Measurements from ENCODE around the gene WDR90.

Gene WDR90

DNA sequence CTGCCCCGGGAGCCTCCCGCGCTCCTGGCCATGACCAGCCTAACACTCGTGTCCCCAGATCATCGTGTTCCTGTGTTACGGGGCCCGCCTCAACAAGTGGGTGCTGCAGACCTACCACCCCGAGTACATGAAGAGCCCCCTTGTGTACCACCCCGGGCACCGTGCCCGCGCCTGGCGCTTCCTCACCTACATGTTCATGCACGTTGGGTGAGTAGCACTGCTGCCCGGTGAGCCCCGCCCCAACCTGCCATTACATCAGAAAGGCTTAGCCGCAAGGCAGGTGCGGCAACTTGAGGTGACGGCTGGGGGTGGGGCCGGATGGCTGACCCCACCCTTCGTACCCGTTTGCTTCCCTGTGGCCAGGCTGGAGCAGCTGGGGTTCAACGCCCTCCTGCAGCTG, 27.7 kb downstream of the WDR90 start:
- TF ChIP-seq, protein P1, sequence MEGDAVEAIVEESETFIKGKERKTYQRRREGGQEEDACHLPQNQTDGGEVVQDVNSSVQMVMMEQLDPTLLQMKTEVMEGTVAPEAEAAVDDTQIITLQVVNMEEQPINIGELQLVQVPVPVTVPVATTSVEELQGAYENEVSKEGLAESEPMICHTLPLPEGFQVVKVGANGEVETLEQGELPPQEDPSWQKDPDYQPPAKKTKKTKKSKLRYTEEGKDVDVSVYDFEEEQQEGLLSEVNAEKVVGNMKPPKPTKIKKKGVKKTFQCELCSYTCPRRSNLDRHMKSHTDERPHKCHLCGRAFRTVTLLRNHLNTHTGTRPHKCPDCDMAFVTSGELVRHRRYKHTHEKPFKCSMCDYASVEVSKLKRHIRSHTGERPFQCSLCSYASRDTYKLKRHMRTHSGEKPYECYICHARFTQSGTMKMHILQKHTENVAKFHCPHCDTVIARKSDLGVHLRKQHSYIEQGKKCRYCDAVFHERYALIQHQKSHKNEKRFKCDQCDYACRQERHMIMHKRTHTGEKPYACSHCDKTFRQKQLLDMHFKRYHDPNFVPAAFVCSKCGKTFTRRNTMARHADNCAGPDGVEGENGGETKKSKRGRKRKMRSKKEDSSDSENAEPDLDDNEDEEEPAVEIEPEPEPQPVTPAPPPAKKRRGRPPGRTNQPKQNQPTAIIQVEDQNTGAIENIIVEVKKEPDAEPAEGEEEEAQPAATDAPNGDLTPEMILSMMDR (IDR thresholded peaks at IDR 0.05; ENCODE audit: insufficient read depth, low read length, poor library complexity, severe bottlenecking) = no peak
- Histone ChIP-seq H3K4me3 (replicated peaks; ENCODE audit: low read depth, low read length) (no peak overlapping the region), H3K27me3 (replicated peaks; ENCODE audit: control insufficient read depth, insufficient read depth, low read length) (no peaks in the 10 kb centered on the region), H3K36me3 (ENCODE audit: control insufficient read depth, insufficient read depth, low read length) (peaks cover 19% of the 10 kb centered on the region)
- DNase-seq (ENCODE audit: extremely low read depth, insufficient read length) = no peak

DNA sequence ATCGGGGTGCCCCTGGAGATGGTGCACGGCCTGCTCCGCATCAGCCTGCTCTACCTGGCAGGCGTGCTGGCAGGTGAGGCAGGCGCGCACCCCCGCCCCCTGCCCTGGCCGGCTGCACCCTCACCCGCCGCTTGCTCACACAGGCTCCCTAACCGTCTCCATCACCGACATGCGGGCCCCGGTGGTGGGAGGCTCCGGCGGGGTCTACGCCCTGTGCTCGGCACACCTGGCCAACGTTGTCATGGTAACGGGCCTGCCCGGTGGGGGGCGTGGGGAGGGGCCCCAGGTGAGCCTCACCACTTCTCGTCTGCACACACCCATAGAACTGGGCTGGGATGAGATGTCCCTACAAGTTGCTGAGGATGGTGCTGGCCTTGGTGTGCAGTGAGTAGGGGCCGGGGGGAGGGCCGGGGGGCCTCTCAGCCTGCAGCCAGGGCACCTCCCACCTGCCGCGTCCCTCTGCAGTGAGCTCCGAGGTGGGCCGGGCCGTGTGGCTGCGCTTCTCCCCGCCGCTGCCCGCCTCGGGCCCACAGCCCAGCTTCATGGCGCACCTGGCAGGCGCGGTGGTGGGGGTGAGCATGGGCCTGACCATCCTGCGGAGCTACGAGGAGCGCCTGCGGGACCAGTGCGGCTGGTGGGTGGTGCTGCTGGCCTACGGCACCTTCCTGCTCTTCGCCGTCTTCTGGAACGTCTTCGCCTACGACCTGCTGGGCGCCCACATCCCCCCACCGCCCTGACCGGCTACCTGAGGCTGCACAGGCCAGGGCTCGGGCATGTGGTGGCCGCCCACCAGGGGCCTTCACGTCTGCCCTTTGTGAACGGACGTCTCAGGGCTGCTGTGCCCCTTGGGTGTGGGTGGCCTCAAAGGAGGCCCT, 28.4 kb downstream of the WDR90 start:
- no peak overlapping the region for H3K4me3 ChIP-seq (replicated peaks; ENCODE audit: low read depth, low read length)
- DNase-seq (ENCODE audit: extremely low read depth, insufficient read length) = no peak
- no peaks in the 10 kb centered on the region for H3K27me3 ChIP-seq (replicated peaks; ENCODE audit: control insufficient read depth, insufficient read depth, low read length)
- TF ChIP-seq, protein P1 (IDR thresholded peaks at IDR 0.05; ENCODE audit: insufficient read depth, low read length, poor library complexity, severe bottlenecking) = no peak
- H3K36me3 ChIP-seq (ENCODE audit: control insufficient read depth, insufficient read depth, low read length) = peaks cover 21% of the 10 kb centered on the region

DNA sequence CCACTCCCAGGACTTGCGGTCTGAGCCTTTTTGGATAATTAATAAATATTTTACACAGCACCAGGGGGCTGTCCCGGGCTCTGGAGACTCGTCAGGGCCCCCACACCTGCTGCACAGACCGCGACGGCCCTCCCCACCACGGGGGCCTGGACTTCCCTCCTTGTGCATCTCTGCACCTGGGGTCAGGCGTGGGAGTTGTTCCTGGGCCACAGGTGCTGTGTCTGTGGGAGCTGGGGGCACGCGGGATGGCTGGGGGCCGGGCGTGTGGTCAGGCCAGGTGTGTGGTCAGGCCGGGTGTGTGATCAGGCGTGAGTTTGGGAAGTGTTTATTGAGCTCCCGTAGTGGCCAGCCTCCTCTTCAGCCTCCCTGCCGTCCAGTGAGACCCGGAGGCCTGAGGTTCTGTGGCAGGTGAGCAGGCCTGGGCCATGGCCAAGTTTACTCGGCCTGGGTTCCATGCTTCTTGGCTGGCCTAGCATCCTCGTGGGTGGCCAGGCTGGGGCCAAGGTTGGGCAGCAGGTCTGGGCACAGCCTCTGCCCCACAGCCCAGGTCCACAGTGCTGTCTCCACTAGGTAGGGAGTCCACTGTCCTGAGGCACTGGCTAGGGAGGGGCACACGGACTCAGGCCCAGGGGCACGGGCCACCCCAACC, 29.2 kb downstream of the WDR90 start:
- H3K4me3 ChIP-seq (replicated peaks; ENCODE audit: low read depth, low read length) = no peak overlapping the region

DNA sequence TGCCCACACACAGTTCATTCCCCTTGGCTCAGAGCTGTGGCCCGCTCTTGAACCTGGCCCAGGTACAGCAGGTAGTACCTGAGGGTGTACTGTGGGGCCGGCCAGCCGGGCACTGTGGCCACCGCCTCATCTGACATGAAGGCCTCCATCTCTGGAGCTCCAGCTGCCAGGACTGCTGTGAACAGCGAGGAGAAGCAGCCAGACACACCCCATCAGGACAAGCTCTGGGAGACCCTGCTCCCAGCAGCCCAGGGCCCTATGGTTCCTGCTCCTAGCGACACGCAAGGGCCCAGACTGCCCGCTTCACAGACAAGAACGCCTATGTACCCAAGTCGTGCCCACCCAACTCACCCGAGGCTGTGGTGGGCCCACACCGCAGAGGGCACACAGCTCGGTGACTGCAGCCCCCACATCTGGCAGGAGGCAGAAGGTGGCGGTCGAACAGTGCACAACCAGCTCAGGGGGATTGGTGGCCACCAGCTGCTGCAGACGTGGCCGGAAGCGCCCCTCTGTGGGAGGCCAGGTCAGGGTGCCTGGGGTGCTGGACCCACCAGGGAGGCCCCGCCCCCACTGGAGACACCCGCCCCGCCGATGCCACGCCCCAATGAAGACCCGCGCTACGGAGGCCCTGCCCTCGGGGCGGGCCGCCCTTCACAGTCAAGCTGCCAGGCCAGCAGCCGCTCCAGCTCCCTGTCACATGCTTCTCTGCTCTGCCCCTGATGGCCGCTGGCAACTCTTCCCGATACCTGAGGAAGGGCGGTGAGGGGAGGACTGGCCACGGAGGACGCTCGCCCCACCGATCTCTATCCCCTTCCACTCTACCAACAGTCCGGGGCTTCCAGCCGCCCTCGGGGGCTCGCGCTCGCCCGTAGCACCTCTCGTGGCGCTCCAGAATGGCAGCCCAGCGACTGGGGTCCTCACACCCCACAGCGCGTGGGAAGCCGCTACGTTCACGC, 30.0 kb downstream of the WDR90 start:
- Histone ChIP-seq H3K27me3 (replicated peaks; ENCODE audit: control insufficient read depth, insufficient read depth, low read length) (no peaks in the 10 kb centered on the region), H3K4me3 (replicated peaks; ENCODE audit: low read depth, low read length) (peak overlapping the region; percentile 68), H3K36me3 (ENCODE audit: control insufficient read depth, insufficient read depth, low read length) (peaks cover 18% of the 10 kb centered on the region)
- DNase-seq (ENCODE audit: extremely low read depth, insufficient read length) = peak; percentile 67
- TF ChIP-seq, protein P1 (IDR thresholded peaks at IDR 0.05; ENCODE audit: insufficient read depth, low read length, poor library complexity, severe bottlenecking) = no peak

More for the DNA sequence above, 29.2 kb downstream of the WDR90 start:
- Histone ChIP-seq H3K27me3 (replicated peaks; ENCODE audit: control insufficient read depth, insufficient read depth, low read length) (no peaks in the 10 kb centered on the region), H3K36me3 (ENCODE audit: control insufficient read depth, insufficient read depth, low read length) (peaks cover 20% of the 10 kb centered on the region)
- TF ChIP-seq, protein P1 (IDR thresholded peaks at IDR 0.05; ENCODE audit: insufficient read depth, low read length, poor library complexity, severe bottlenecking) = no peak
- DNase-seq (ENCODE audit: extremely low read depth, insufficient read length) = no peak

DNA sequence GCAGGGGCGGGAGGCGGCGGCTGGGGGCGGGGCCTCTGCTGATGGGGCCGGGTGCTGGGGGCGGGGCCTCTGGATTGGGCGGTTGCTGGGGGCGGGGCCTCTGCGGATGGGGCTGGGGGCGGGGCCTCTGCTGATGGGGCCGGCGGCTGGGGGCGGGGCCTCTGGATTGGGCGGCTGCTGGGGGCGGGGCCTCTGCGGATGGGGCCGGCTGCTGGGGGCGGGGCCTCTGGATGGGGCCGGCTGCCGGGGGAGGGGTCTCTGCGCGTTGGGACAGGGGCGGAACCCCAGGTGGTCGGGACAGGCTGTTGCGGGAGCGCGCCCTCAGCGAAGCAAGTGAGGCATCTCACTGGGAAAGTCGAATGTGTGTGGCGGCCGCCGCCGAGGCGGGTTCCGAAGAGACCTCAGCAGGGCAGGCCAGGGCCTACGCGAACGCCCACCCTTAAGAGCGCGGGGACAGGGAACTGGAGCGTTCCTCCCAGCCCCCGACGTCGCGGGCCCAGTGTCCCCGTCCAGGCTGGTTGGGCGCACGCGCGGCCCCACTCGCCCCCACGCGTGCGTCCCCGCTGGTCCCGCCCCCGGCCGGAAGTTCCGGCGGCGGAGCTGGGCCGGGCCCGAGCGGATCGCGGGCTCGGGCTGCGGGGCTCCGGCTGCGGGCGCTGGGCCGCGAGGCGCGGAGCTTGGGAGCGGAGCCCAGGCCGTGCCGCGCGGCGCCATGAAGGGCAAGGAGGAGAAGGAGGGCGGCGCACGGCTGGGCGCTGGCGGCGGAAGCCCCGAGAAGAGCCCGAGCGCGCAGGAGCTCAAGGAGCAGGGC, 30.9 kb downstream of the WDR90 start, which contains the start of gene STUB1:
Gene STUB1 (plus strand): TSS at position 597 of the 811 bp plus-strand sequence. CDS start 116 bp downstream, at position 713.
- Histone ChIP-seq H3K4me3 (replicated peaks; ENCODE audit: low read depth, low read length) (peak within 1 kb of the TSS; percentile 79), H3K27me3 (replicated peaks; ENCODE audit: control insufficient read depth, insufficient read depth, low read length) (no peaks in the 10 kb centered on the region), H3K36me3 (ENCODE audit: control insufficient read depth, insufficient read depth, low read length) (peaks cover 17% of the 10 kb centered on the region)
- DNase-seq (ENCODE audit: extremely low read depth, insufficient read length) = peak; percentile 90
- TF ChIP-seq, protein P1 (IDR thresholded peaks at IDR 0.05; ENCODE audit: insufficient read depth, low read length, poor library complexity, severe bottlenecking) = no peak
